Left renal cortex interstitium (tissue), 4 donors: ENCODE data around the gene AP3S2. TPM values are rescaled to one million over a fixed set of nuclear protein-coding genes. Genes with fewer than 3 reads are reported as not detected.
"Not testable (repeated sequence)": the region's sequence is repeated elsewhere in the genome, so short reads cannot be mapped to it uniquely, and the experiment has no call there.

Experiments
- DNase-seq, 4 donors: peaks; one replicate each; pipeline ENCODE4 v3.0.0-alpha.2; 2013; ENCODE audit warnings: low read depth in 4 of 4, low spot score in 2 of 4, missing footprints in 1 of 4
- polyA plus RNA-seq, 4 donors: library from polyadenylated mRNA; unstranded; fragments of 120-200 nt; gene quantifications; one replicate each; pipeline ENCODE4 v1.2.1, GENCODE V29; 2013; ENCODE audit not compliant: insufficient read length in 4 of 4

Gene AP3S2
- 10 to 100 TPM; 40.3 to 47.0 (median 41.9) TPM for polyA plus RNA-seq

DNA sequence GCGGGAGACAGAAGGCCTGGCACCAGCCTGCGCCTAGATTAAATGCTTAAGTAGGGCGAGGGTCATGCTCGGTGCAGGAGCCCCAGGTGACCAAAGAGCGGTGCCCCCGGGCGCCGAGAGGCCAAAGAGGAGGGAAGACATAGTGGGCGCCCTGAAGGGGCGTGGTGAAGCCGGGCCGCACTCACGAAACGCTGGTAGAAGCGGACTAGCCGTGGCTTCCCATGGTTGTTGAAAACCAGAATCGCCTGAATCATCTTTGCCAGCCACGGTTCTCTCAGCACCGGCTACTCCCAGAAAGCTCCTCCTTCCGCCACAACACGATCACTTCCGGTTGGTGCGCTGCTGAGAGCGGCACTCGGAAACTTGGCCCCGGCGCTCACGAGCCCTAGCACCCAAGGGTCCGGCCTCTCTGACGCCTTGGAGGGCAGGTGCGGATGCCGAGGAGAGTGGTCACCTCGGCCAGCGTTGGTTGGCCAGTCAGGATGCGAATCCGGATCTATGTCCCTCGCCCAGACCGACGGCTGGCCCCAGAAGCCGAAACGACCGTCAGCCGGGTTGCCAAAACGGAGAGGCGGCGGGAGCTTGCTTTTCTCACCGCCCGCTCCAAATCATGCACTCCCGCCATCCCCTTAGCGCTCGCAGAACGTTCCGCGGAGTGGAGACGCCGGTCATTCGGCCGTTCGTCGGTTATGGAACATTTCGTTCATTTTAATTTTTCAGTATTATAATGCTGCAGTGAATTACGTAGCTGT, at the start of gene AP3S2:
TSS of gene AP3S2 (minus strand) at position 299 of the 752 bp plus-strand sequence. CDS start at position 254, 45 bp downstream.
- peak; percentile 84 to 94 (median 93) for DNase-seq

DNA sequence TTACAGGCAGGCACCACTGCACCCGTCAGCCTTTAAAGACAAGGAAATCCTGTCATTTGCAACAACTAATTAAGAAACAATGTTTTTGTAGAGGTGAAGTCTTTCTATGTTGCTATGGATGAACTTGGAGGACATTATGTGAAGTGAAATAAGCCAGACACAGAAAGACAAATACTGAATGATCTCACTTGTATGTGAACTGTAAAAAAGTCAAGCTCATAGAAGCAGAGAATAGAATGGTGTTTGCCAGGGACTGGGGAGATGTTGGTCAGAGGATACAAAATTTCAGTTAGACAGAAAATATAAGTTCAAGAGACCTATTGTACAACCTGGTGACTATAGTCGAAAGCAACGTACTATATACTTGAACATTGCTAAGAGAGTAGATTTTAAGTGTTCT, 46.1 kb upstream of the AP3S2 start:
- DNase-seq, result no peak

DNA sequence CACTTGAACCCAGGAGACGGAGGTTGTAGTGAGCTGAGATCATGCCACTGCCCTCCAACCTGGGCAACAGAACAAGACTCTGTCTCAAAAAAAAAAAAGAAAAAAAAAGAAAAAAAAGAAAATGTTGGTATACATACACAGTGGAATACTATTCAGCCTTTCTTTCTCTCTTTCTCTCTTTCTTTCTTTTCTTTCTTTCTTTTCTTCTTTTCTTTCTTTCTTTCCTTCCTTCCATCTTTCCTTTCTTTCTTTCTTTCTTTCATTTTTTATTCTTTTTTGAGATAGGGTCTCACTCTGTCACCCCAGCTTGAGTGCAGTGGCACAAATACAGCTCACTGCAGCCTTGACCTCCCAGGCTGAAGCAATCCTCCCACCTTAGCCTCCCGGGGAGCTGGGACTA, 45.6 kb upstream of the AP3S2 start:
- not testable (repeated sequence) for DNase-seq

DNA sequence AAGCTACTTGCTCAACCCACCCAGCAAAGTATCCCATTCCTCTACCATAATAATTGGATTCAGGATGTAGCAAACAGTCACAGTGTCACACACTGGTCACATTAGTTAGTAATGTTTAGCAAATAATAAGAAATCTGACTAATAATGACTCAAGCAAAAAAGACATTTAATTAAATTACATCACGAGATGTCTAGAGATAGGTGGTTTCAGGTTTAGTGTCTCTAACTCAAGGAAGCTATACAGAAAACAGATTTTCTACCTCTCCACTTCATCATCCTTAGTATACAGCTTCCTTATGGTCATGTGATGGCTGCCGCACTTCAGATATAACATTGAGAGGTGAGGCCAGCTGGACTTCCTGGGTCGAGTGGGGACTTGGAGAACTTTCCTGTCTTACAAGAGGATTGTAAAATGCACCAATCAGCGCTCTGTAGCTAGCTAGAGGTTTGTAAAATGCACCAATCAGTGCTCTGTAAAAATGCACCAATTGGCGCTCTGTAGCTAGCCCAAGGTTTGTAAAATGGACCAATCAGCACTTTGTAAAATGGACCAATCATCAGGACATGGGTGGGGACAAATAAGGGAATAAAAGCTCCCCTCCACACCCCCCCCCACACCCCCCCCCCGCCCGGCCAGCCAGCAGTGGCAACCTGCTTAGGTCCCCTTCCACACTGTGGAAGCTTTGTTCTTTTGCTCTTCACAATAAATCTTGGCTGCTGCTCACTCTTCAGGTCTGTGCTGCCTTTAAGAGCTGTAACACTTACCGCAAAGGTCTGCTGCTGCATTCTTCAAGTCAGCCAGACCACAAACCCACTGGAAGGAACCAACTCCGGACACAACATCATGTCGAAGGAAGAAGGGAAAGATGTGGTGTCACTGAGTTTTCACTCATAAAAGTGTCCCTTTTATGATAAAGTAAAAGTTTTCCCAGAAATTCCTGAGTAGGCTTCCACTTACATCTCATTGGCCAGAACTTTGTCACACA, 43.9 kb upstream of the AP3S2 start:
- no peak for DNase-seq

DNA sequence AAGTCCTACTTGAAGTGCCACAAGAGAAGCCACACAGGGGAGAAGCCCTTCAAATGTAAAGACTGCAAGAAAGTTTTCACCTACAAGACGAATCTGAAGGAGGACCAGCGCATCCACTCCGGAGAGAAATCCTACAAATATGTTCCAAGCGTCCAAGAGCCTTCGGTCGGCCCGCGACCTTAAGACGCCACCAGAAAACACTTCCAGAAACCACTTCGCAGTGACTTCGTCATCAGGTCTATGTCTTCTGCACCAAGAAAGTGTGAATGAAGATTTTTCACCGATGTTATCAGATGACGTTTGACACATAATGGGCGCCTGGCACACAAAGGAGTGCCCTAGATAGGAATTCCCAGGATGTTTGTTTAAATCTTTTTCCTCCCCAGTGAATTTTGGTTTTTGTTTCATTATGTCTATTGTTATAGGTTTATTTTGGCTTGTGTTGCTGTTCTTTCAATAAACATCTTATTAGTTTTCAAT, 43.0 kb upstream of the AP3S2 start:
- DNase-seq, result no peak

DNA sequence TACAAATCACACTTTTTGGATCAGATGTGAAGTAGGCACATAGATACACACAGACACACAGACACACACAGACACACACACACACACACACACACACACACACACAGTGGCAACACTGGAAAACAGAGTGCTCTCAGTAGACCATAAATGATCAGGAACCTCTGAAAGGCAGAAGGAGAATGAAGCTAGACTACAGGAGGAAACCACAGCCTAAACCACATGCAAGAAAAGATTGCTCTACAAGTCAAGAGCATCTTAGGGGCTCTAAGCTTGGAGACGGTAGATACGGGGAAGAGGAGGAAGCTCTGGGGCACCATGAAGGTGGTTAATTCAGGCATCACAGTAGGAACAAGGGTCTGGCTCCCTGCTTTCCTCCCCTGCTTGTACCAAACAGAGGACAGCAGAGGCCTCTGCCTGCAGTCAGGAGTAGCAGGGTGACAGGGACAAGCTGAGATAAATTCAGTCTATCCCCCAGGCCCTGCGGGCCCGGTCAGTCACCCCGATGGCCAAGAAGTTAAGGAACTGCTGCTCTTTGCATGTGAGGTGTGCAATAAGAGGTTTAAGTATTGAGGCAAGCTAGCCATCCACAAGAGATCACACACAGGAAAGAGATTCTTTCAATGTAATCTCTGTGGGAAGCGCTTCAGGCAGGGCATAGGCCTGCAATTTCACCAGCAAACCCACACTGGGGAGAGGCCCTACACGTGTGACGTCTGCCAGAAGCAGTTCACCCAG, 42.4 kb upstream of the AP3S2 start:
- DNase-seq, result no peak

DNA sequence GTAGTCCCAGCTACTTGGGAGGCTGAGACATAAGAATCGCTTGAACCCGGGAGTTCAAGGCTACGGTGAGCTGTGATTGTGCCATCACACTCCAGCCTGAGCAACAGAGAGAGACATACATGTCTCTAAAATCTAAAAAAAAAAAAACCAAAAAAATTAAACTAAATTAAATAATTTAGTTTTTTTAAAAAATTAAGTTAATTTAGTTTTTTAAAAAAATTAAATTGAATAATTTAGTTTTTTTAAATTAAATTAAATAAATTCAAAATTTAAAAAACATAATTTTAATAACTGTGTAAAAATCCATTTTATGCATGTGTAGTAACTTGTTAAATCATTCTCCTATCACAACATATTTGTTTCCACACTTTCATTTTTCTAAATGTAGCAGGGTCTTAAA, 39.1 kb upstream of the AP3S2 start:
- DNase-seq, result no peak

DNA sequence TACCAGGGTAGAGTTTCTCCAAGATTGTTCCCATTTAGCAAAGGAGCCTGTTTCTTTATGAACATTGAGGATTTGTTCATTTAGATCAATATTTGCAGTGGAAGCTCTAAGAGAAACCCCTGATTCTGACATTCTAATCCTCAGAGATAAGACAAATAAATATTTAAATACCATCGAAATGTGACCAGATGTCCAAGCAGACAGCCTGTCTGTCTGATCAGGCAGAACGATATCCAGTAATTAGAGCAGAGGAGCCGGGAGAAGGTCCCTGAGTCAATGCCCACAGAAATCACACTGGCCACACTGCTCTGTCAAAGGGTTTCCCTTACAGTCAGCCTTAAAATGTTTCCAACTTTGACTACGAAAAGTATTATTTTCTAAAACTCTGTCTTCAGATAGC, 34.6 kb upstream of the AP3S2 start:
- DNase-seq, result no peak

DNA sequence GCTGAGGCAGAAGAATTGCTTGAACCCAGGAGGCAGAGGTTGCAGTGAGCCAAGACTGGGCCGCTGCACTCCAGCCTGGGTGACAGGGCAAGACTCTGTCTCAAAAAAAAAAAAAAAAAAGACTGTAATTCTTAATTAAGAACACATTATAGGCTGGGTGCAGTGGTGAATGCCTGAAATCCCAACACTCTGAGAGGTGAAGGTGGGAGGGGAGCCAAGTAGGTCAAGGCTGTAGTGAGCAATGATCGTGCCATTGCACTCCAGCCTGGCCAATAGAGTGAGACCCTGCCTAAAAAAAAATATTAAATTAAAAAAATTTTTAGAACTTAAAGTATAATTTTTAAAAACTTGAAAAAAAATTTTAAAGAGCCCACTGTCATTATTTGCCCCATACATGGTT, 32.4 kb upstream of the AP3S2 start:
- DNase-seq, result no peak

DNA sequence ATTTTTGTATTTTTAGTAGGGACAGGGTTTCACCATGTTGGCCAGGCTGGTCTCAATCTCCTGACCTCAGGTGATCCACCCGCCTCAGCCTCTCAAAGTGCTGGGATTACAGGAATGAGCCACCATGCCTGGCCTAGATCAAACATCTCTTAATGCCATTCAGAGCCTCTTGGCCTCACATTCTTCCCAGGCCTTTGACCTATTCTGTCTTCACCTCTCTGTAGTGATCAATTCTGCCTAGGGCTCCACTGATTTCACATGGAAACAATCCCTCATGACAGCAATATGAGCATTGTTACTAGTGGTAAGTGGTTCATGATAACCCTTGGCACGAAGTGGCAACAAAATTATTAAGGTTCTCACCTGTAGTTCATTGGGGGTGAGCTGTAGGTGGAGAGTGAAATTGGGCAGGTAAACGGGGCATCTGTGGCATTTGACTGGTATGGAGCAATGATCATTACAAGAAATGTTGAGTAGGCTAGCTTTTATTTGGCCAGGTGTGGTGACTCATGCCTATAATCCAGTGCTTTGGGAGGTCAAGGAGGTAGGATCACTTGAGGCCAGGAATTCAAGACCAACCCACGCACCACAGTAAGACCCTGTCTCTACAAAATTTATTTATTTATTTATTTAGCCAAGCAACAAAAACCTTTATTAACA, 23.8 kb upstream of the AP3S2 start:
- DNase-seq, result no peak

DNA sequence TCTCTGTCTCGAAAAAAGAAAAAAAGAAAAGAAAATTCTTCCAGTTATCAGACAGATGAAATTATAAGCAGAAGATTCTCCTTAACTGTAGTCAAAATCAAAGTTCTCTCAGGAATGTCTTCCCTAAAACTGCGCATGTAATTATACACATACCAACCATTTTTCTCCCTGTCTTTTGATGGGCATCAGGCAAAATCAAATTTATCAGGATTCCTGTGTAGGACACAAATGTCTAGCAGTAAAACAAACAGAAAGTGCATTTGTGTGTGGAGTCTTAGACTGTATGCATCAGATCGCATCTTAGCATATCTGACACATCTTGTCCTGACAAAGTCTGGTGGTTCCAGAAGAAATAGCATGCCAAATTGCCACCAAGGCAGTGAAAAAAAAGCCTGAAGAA, 22.9 kb upstream of the AP3S2 start:
- no peak for DNase-seq

DNA sequence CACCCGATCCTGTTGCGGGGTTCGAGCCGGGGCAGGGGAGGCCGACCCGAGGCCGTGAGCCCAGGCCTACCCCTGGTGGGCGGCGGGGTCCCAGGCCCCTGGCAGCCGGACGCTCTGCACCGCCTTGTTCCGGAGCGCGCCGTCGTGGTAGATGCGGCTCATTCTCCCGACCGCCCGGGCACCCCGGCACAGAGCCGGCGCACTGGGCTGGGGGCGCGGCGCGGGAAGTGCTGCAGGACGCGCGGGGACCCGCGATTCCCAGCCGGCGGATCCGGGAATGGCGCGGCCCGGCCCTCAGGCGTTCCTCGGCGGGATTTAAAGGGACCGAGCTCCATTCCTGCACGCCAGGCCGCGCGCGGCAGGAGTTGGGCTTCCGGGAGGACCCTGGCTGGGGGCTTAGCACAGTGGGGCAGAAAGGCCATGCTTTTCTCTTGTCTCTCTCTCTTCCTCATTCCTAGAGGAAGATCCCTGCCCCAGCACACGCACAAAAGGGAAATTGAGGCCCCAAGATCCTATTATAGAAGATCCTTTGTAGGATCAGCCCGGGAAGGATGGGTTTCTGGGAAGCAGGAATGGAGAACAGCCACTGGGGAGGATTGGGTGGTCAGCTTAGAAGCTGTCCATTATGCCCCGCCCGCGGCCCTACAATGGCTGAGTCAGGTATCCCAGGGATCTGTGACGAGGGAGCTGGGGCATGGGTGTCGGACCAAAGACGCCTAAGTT, 19.0 kb upstream of the AP3S2 start, which contains the start of gene ARPIN:
TSS of gene ARPIN (minus strand) at position 279 of the 723 bp plus-strand sequence. CDS start at position 162, 117 bp downstream.
- no peak for DNase-seq

DNA sequence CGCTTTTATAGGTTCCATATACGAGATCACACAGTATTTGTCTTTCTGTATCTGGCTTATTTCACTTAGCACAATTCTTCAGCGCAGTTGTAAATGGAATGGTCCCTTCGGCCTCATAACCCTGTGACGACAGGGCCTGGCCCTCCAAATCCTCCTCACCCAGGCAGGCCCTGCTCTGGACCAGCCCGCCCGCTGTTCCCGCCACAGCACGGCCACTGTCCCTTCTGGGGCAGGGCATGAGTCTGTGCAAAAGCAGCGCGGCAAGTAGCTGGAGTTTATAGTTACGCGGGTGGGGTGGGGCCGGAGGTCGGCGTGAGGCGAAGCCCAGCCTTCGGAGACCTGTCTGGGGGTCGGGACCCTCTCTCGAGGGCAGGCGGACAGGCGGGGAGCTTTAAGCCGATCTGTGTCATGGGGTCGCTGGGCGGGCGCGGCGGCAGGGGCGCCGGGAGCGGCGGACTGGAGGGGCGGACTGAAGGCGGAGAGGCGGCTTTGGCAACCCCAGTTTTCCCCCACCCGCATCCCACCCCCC, 18.4 kb upstream of the AP3S2 start:
- DNase-seq, result no peak

DNA sequence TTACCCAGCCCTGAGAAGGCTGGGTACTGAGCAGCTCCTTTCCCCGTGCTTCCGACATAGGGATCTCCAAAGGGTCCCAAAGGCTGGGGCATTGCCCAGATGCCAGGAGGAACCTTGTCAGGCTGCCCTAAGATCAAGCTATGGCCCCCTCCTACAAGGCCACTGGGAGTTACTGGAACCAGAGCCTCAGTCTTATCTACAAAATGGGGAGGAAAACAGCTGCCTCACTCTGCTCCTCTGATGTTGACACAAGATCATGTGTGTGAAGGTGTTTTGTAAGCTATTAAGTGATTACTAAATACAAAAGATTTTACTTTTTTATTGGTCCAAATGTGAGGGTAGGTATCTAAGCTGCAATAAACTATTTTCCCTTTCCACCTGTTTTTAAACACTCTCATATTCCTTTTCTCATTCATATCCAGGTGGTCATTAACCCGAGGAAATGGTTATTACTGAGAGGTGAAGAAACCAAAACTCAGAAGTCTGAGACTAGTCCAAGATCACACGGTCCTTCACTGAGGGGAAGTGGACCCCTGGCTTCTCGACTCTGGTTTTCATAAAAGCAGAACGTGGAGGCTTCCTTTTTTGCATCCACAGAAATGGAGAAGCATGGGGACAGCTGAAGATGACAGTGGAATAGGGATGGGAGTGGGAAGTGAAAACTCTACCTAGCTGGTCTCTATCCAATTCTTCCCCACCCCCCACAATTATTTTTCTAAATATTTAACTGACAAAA, 17.3 kb upstream of the AP3S2 start:
- DNase-seq, result no peak

DNA sequence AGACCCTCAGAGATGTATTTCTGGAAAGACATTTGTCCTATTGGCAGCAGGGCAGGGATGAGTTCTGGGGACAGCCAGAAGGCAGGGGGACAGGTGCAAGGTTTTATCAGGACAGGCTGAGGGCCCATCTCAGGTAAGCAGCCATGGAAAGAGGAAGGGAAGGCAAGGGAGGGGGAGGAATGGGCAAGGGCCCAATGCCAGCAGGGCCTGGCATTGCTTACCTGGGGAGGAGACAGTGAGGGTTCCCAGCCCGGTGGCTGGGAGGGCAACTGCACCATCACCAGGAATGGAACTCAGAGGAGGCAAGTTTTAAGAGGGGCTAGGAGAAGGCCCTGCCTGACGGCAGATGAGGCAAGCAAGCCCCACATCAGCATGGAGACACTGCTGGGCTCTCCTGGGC, 15.8 kb upstream of the AP3S2 start:
- no peak for DNase-seq

DNA sequence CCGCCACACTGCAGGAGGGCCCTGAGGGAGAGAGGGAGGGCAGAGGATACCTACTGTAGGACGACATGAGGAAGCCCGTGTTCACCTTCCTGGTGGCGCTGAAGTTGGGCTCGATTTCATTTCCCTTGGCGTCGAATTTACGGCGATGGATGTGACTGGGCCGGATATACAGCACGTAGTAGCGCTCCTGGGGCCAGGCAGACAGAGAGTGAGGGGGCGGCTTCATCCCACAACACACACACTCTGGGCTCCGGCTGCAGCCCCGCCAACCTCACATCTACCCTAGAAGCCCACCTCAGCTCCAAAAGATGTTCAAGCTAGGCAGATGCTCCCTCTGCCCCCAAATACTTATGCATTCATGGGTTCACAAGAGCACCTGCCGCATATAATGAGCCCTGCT, 14.4 kb upstream of the AP3S2 start:
- DNase-seq, result no peak

DNA sequence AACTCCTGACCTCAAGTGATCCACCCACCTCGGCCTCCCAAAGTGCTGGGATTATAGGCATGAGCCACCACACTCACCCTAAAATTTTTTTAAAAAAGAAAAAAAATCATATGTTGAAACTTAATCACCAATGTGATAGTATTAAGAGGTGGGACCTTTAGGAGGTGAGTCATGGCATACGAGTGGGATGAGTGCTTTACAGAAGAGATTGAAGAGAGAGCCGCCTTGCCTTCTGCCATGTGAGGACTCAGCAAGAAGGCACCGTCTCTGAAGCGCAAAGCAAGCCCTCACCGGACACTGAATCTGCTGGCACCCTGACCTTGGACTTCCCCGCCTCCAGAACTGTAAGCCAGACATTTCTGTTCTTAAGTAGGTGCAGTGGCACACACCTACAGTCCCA, 13.5 kb upstream of the AP3S2 start:
- no peak for DNase-seq

DNA sequence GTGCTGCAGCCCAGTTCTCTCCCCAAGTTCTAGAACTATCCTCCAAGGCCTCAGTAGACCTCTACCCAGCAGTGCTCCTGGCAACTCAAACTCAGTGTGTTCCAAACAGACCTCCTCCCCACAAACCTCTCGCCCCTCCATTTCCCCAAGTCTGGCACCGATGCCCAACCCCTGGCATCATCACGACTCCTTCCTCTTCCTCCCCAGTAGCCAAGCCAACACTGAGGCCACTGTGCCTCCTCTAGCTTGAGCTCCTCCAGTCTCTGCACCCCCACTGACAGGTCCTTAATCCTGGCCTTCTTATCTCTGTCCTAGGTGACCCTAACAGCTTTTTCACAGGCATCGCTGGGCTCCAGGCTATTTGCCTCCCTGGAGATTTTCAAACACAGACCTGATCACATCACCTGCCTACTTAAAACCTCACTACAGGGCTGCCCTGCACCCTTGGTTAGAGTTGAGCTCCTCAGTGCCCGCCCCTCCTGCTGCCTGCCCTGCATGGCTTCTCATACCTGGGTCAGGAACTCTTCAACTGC, 12.1 kb upstream of the AP3S2 start:
- no peak for DNase-seq
